Activated naive CD4-positive, alpha-beta T cell treated with anti-CD3 and anti-CD28 coated beads, Interleukin-2, amount 50 U/mL, for 72 hours (primary cell): ENCODE data around the gene SPATS2L. TPM values are rescaled to one million over a fixed set of nuclear protein-coding genes. Genes with fewer than 3 reads are reported as not detected.

Experiments used
- ATAC-seq, 2 donors: fragments of 150-1000 bp; cut with Tn5 transposase; 2 replicates each; pipeline ENCODE4 v1.10.0; 2021; ENCODE audit warnings: mild to moderate bottlenecking in 2 of 2, moderate library complexity in 2 of 2
- DNase-seq, 2 donors: peaks; one replicate each; pipeline ENCODE4 v3.0.0; 2021 to 2022; ENCODE audit warnings: low spot score in 2 of 2
- H3K27ac Mint-ChIP-seq, 2 donors: one replicate each; pipeline ENCODE4 v1.8.0; 2022; ENCODE audit warnings: mild to moderate bottlenecking in 2 of 2, mixed read lengths in 2 of 2
- H3K36me3 Mint-ChIP-seq, 2 donors: one replicate each; pipeline ENCODE4 v1.8.0; 2022; ENCODE audit warnings: mixed read lengths in 2 of 2
- H3K9me3 Mint-ChIP-seq, 2 donors: one replicate each; pipeline ENCODE4 v1.8.0; 2022; ENCODE audit warnings: mixed read lengths in 2 of 2
- total RNA-seq, 2 donors: library from RNA; stranded (reverse); gene quantifications; one replicate each; pipeline ENCODE4 v1.2.3, GENCODE V29; 2022

Gene SPATS2L
- total RNA-seq, 2 donors from 2014 or later, result 3.9 to 27.7 TPM

DNA sequence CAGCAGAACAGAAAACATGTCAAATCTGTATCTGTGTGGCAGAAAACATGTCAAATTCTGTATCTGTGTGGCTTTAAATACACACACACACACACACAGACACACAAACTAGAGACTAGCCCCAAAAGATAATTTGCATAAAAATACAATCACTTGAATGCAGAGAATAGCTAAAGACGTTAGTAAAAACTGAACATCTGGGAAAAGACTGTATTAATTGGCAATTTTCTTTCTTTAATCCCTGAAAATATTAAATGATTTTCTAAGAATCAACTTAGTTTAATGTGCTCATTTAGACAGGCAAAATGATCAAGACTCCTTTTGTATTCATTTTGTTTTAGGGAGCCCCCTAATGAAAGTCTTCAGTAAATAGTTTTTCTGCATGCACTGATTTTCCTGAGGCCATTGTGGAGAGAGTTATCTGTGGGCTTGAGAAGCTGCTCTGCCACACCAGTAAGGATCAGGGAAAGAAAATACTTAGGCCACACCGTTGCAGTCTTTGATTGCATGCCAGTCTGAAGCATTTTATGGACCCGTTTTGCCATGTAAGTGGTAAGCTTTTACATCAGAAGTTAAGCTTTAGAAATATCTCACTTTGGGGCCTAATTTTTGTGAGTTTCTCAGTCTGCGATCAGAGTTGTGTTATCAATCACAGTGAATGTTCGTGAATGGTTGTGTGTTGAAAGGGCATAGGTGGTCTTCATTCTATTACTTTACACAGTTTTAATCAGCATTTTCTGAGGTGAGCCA is 2.2 kb downstream of the SPATS2L start:
- no peak for ATAC-seq
- no peaks in the 10 kb centered on the region for H3K9me3 Mint-ChIP-seq
- no peak for DNase-seq
- H3K27ac Mint-ChIP-seq, result no peak overlapping the region
- H3K36me3 Mint-ChIP-seq, result peaks cover 6 to 12% of the 10 kb centered on the region in 2 donors

DNA sequence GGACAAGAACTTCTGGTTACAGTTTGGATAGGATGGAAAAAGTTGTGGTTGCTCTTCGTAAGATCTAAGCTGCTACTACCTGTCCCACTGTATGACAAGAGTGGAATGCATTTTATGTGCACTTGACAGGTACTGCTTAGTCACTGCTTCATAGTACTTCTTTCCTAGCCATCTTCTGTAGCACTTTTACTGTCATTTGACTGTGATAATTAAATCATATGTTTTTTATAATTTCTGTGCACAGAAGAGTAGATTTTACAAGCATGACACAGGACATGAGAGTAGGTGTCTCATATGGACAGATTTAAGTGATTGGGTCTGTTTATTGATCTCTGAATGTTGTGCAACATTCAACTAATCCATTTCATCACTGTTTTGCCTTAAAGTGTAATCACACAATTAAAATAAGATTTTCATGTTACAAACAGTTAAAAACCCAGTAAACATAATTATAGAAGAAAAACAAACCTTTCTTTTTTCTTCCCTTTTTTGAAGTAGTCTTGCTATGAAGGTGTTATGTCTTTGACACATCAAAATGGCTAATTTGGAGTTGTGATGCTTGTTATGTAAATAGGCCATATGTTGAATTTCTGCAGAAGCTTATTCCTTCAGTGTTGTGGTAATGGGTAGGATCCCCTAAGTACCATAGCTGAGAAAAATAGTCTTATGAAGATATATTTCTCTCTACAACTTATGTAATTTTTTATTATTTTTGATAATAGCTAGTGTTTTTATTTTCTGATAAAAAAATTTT is 3.0 kb downstream of the SPATS2L start:
- Mint-ChIP-seq H3K9me3 (no peaks in the 10 kb centered on the region), H3K27ac (no peak overlapping the region), H3K36me3 (peaks cover 6 to 12% of the 10 kb centered on the region in 2 donors)
- DNase-seq, result no peak
- peak in 1 of 2 donors; percentile 31 for ATAC-seq

DNA sequence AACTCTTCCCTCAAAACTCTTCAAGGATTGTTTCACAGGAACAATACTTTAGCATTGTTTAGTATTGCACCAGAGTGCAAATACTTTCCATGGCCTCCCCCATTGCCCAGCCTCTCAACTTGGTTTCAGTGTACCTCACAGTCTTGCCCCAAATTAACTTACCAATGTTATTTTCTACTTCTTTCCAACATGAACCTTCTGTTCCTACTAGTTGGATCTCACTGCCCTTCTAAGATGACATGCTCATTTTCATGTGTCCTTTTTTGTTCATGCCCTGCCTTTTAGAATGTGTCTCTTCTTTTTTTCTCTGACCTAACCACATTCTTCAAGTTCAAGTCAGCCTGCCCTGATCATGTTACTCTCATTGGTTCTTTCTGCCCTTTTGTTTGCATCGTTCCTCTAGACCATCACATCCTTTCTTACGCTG is 4.1 kb downstream of the SPATS2L start:
- no peaks in the 10 kb centered on the region for H3K9me3 Mint-ChIP-seq
- ATAC-seq (no peak), DNase-seq (no peak)
- H3K36me3 Mint-ChIP-seq, result peaks cover 6 to 12% of the 10 kb centered on the region in 2 donors
- no peak overlapping the region for H3K27ac Mint-ChIP-seq

DNA sequence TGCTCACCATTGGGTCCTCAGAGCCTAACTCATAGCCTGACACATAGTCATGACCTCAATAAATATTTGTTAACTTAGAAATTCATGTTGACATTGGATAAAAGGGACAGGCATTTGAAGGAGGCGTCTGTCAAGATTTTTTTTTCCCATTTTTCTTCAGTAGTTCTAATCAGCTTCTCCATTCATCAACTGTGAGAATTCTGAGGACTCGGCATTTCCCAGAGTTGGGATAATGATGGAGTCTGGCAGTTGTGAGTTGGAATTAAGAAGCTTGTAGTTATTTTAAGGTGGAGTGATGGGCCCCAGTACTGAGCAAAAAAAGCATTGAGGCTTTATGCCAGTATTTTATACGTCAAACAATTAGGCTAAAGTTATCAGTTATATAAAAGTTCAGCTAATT is 4.6 kb downstream of the SPATS2L start:
- DNase-seq, result no peak
- Mint-ChIP-seq H3K36me3 (peaks cover 3 to 9% of the 10 kb centered on the region in 2 donors), H3K27ac (no peak overlapping the region), H3K9me3 (no peaks in the 10 kb centered on the region)
- no peak for ATAC-seq

DNA sequence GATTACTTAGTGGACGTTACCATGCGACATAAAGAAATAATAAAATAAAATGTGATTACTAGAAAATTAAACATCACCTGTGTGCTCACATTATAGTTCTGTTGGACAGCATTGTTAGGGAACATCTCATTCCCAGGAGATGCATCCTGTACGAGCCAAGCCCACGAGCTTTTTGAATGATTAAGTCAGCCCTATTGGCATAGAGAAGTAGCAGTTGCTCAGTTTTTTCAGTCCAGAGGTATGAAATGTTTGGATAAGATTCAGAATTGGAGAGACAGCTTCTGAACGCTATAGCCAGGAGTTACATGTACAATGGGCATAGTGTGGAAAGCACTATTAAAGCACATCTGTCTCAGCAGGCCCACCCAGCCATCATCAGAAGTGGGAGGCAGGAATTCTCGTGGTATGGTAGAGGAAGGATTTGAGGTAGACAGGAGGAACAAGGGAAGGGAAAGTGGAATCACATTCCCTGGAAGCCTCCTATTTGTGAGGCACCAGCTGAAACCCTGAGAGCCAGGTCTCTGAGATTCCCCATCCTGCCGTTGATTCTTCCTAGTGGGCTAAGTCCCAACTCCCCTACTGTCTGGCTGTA is 8.6 kb downstream of the SPATS2L start:
- no peak for DNase-seq
- no peak for ATAC-seq
- H3K36me3 Mint-ChIP-seq, result peaks cover 5 to 8% of the 10 kb centered on the region in 2 donors
- no peaks in the 10 kb centered on the region for H3K9me3 Mint-ChIP-seq
- H3K27ac Mint-ChIP-seq, result no peak overlapping the region

DNA sequence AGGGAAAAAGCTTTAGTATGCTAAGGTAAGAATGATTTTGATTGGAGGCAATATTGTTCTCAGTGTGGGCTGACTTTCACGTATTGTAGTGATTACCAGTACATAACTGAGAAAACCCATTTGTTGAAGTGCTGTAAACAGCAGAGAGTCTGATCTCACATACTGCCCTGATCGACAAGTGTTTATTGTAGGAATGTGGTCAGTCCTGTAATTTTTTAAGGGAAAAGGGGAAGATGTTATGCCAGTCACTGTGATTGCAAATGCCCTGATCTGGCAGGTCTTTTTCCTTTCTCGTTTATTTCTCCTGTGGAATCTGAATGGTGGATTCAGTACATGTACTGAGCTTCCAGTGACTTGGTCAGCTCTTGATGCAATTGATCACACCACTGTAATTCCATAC is 11.5 kb downstream of the SPATS2L start:
- Mint-ChIP-seq H3K27ac (no peak overlapping the region), H3K36me3 (peaks cover 0 to 5% of the 10 kb centered on the region in 2 donors), H3K9me3 (no peaks in the 10 kb centered on the region)
- ATAC-seq (no peak), DNase-seq (no peak)

DNA sequence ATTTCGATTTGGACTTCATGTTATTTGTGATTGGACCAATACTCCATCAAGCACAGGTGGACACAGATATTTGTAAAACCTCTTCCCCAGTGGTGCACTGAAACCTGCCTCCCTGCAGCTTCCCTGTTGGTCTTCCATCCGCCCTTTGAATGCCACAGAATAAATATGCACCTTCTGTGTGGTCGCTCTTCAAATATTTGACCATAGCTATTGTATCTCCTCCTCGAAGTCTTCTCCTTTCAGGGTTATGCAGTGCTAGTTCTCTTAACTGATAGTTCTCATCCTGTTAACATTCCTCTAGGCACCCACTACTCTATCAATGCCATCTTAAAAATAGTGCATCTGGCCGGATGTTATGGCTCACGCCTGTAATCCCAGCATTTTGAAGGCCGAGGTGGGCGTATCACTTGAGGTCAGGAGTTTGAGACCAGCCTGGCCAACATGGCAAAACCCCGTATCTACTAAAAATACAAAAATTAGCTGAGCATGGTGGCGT is 12.5 kb downstream of the SPATS2L start:
- Mint-ChIP-seq H3K9me3 (no peaks in the 10 kb centered on the region), H3K27ac (no peak overlapping the region), H3K36me3 (peaks cover 0 to 5% of the 10 kb centered on the region in 2 donors)
- DNase-seq (no peak), ATAC-seq (no peak)

DNA sequence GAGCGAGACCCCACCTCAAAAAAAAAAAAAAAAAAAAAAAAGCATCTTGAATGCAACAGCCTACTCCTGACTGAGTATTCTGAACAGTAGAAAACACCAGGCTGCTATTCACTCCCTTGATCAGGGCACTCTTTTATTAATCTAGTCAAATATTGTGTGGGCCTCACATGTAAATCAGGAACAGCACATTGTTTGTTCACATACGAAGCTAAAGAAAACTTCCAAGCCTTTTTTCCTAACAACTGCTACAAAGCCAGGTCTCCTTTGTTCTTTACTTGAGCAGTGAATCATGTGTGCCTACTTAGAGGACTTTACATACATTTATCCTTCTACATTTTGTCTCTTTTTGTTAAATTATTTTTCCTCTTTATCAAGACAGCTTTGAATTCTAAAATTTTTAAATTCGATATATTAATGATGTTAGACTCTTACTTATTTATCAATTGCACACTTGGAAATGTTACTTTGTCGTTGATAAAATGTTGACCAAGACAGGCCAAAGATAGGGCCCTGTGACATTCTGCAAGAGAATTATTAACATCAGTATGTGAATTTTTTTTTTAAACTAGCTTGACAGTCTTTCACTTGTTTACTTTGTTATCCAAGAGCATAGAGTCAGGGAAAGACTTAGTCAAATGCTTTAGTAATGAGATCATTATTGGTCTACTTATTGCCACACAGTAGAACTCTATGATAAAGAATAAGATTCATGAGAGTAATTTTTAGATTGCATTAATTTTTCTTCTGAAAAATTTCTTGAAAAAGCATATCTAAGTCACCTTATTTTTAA is 13.2 kb downstream of the SPATS2L start:
- ATAC-seq (no peak), DNase-seq (no peak)
- Mint-ChIP-seq H3K36me3 (peaks cover 0 to 5% of the 10 kb centered on the region in 2 donors), H3K27ac (no peak overlapping the region), H3K9me3 (no peaks in the 10 kb centered on the region)

DNA sequence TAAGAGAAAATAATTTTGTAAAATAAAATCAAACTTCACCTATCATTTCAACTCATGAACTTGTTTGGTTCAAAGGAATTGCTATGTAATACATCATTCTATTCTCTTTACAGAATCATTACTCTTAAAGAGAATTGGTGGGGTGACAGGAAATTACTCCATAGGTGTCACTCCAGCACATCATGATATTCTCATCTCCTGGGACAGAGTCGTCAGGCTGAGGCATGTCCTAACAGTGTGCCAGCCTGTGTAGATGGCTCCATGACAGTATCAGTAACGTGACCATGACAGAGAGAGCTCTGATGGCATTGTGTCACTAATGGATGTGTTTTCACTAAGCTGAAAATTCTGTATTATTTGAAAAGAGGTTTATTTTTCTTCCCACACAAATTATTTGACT is 13.9 kb downstream of the SPATS2L start:
- Mint-ChIP-seq H3K36me3 (peaks cover 0 to 5% of the 10 kb centered on the region in 2 donors), H3K9me3 (no peaks in the 10 kb centered on the region), H3K27ac (no peak overlapping the region)
- no peak for DNase-seq
- no peak for ATAC-seq

DNA sequence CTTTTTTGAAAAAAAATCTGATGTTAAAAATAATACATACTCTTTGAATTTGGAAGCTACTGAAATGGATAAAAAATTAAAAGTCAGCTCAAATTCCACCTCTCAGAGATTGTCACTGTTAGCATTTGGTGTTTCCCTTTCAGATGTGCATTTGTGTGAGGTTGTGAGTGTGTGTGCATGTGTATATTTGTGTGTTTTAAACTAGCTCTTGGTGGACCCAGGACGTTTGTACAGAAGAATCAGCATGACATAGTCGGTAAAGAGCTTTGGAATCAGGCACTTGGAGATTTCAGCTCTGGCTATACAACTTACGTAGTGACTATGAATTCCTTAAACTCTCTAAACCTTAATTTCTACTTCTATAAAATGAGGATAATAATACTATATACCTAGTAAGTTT is 14.5 kb downstream of the SPATS2L start:
- Mint-ChIP-seq H3K9me3 (no peaks in the 10 kb centered on the region), H3K27ac (no peak overlapping the region), H3K36me3 (peaks cover 0 to 5% of the 10 kb centered on the region in 2 donors)
- ATAC-seq (no peak), DNase-seq (no peak)

DNA sequence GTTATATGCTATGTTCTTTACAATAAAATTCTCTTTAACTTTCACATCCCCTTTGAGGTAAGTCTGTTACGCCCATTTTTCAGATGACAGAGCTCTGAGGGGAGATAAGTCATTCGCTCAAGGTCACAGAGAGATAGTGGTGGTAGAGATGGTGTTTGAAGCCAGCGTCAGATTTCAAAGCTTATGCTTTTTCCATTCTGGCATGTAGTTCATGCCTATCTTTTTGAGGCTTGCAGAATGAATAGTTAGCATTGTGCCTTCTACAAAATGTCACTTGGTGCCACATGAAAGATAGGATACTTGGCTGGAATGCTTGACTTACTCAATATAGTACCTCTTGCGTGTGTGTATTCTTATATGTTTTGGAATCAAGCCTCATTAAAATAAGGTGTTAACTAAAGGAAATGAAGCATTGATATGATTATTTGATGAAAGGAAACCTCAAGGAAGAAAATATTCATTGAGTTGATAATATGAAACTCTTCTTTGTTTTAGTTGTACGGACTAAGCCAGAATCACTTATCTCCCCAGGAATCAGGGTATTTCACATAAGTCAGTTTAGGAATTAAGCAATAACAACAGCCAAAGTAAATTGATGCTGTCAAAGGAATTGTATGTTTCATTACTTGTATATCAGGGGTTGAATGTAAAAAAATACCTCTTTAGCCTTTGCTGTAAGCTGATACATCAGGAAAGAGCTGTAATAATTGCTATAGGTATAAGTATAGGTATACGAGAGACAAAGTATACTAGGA is 15.5 kb downstream of the SPATS2L start:
- ATAC-seq, result peak in 1 of 2 donors; percentile 51
- no peaks in the 10 kb centered on the region for H3K9me3 Mint-ChIP-seq
- DNase-seq, result no peak
- H3K27ac Mint-ChIP-seq, result no peak overlapping the region
- H3K36me3 Mint-ChIP-seq, result peaks cover 0 to 5% of the 10 kb centered on the region in 2 donors

DNA sequence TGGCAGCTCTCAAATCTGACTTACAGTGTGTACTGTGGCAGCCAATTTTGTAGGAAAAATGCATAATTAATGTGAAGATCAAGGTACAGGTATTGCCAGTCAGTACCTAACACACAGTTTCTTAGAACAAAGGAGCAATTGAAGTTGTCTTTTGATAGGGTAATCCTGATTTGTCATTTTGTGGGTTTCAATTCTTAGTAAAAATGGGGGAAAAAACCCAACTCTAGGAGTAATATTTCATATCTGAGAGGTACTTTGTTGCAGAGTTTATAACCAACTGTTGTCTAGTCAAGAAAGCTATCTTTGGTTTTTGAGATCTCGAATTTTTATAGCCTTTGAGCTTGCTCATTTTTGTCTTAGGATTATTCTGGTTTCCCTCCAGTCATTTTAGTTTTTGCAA is 16.1 kb downstream of the SPATS2L start:
- Mint-ChIP-seq H3K9me3 (no peaks in the 10 kb centered on the region), H3K27ac (no peak overlapping the region)

DNA sequence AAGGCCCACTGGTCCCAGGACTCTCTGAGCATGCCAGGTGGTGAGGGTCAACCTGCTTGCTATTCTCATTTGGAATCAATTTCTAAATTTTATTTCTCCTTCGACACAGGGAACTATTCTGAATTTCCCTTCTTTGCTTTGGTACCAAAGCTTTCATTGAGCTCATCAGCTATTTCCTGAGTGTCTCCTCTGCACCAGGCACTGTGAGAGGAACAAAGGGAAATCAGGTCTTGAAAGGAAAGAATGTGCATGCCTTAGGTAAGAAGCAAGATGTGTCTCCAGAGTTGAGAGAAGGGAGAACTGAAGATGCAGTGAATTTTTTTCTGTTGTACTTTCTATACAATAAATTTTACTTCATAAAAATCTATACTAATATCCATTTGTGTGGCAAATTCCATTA is 17.9 kb downstream of the SPATS2L start:
- H3K9me3 Mint-ChIP-seq, result no peaks in the 10 kb centered on the region
- no peak overlapping the region for H3K27ac Mint-ChIP-seq
- no peak for DNase-seq
- no peak for ATAC-seq
- H3K36me3 Mint-ChIP-seq, result no peaks in the 10 kb centered on the region

More for the DNA sequence above, 16.1 kb downstream of the SPATS2L start:
- H3K36me3 Mint-ChIP-seq, result peaks cover 0 to 5% of the 10 kb centered on the region in 2 donors
- no peak for DNase-seq
- ATAC-seq, result peak in 1 of 2 donors; percentile 60

DNA sequence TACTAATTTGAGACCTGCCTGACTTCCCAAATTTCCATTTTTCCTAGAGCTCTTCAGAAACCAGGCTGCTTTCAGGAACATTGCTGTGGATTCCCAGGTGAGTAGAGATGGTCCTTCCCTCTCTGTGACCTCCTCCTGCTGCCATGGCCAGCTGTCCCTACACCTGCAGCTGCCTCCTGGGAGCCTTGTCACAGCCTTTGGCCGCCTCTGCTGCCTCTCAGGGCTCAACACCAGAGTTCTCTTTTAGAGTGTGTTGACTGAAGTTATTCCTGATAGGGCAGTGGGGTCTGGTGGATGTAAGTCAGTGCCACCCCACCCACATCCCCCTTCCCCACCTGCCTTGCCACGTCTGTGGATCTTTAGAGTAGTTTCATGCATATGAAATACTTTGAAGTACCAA is 22.9 kb downstream of the SPATS2L start:
- H3K36me3 Mint-ChIP-seq, result no peaks in the 10 kb centered on the region
- H3K9me3 Mint-ChIP-seq, result no peaks in the 10 kb centered on the region
- H3K27ac Mint-ChIP-seq, result no peak overlapping the region
- no peak for ATAC-seq
- DNase-seq, result no peak

DNA sequence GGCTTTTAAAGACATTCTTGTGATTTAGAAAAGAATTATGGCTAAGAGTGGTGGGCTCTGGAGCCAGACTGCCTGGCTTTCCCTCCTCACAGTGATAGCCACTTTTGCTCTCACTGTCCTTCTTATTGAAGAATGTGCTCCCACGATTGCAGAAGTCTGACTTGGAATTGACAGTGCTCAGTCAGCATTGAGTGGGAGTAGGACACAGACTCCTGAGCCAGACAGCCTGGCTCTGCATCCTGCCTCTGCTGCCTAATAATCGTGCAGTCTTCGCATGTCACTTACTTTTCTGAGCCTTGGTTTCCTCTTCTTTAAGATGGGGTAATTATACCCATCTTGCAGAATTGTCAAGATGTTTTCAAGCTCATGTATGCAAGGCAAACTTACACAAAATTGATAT is 23.3 kb downstream of the SPATS2L start:
- H3K27ac Mint-ChIP-seq, result no peak overlapping the region
- DNase-seq, result no peak
- peaks cover 0 to 1% of the 10 kb centered on the region in 2 donors for H3K36me3 Mint-ChIP-seq
- no peak for ATAC-seq
- peaks cover 0 to under 1% of the 10 kb centered on the region in 2 donors for H3K9me3 Mint-ChIP-seq
